HepG2 (cell line): ENCODE data around the gene AMBRA1.

Experiments
- CENPT ChIP-seq: sonication (generic); formaldehyde crosslinking; IDR thresholded peaks from 2 replicates; pipeline ENCODE4 v1.8.0; 2022; ENCODE audit warnings: low read depth, mild to moderate bottlenecking, moderate library complexity, missing genetic modification reagents
- GTF2F1 ChIP-seq: fragments of 150-350 bp; IDR thresholded peaks from 2 replicates; pipeline ENCODE4 v1.6.1; 2014; ENCODE audit warnings: low read length
- HIVEP1 ChIP-seq: sonication (generic); formaldehyde crosslinking; IDR thresholded peaks from 2 replicates; pipeline ENCODE4 v1.4.0; 2020; ENCODE audit warnings: mild to moderate bottlenecking, missing genetic modification reagents
- SMC3 ChIP-seq: IDR thresholded peaks from 2 replicates; pipeline ENCODE4 v1.6.1; 2011; ENCODE audit warnings: low read length, improper control_type of control experiment
- THAP9 ChIP-seq: sonication (generic); formaldehyde crosslinking; IDR thresholded peaks from 2 replicates; pipeline ENCODE4; 2020; ENCODE audit warnings: missing genetic modification reagents, mild to moderate bottlenecking, borderline replicate concordance
- WIZ ChIP-seq: sonication (generic); formaldehyde crosslinking; IDR thresholded peaks from 2 replicates; pipeline ENCODE4 v1.5.1; 2020; ENCODE audit warnings: mild to moderate bottlenecking, missing genetic modification reagents
- ZNF138 ChIP-seq: sonication (generic); formaldehyde crosslinking; IDR thresholded peaks from 2 replicates; pipeline ENCODE4 v1.5.0; 2020; ENCODE audit warnings: mild to moderate bottlenecking, low read depth, missing genetic modification reagents
- TF ChIP-seq, protein P1 (sequence below): IDR thresholded peaks from 2 replicates; pipeline ENCODE4 v1.6.1; 2016; ENCODE audit warnings: missing compliant biosample characterization, missing genetic modification reagents, borderline replicate concordance

DNA sequence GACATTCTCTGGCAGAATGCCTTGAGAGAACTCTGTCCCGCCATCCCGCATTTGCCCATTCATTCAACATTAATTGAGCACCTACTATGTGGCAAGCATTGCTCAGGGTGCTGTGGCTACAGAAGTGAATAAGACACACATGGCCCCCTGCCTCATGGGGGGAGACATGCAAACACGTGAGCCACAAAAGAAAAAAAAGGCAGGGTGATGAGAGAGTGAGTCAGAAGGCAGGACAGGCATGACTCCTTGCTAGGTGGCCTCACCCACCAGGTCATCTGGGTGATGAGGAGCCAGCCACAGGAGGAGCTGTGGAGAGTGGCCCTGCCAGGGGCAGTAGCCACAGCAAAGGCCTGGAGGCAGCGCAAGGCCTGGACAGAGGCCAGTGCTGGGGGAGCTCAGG lies 207.1 kb downstream of the AMBRA1 start:
- TF ChIP-seq WIZ (CRISPR knock-in tag) (no peak), ZNF138 (no peak), SMC3 (no peak), GTF2F1 (no peak), THAP9 (CRISPR knock-in tag) (no peak), HIVEP1 (CRISPR knock-in tag) (no peak), CENPT (CRISPR knock-in tag) (no peak)
- TF ChIP-seq, protein P1, sequence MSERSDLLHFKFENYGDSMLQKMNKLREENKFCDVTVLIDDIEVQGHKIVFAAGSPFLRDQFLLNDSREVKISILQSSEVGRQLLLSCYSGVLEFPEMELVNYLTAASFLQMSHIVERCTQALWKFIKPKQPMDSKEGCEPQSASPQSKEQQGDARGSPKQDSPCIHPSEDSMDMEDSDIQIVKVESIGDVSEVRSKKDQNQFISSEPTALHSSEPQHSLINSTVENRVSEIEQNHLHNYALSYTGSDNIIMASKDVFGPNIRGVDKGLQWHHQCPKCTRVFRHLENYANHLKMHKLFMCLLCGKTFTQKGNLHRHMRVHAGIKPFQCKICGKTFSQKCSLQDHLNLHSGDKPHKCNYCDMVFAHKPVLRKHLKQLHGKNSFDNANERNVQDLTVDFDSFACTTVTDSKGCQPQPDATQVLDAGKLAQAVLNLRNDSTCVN, result no peak
